ENCODE results near the gene TMEM229B. TPM values are rescaled to one million over a fixed set of nuclear protein-coding genes. Genes with fewer than 3 reads are reported as not detected.

The TMEM229B gene
- total RNA-seq, 1 donor from 2014 or later, result 0.26 TPM

GRCh38 chr14:67532606-67532997, 44.1 kb upstream of the TMEM229B start:
- FAIRE-seq, result no peak
- no peaks in the 10 kb centered on the region for H3K27me3 ChIP-seq (ENCODE audit: control insufficient read depth, insufficient read depth, low read length)
- DNase-seq (ENCODE audit: low read depth), result no peak
- no peak for TF ChIP-seq CTCF (IDR thresholded peaks at IDR 0.05; ENCODE audit: insufficient read depth, low read length, severe bottlenecking)
- no peaks in the 10 kb centered on the region for H3K36me3 ChIP-seq (ENCODE audit: control insufficient read depth, insufficient read depth, low read length)
- peak overlapping the region; percentile 57 for H3K4me3 ChIP-seq (ENCODE audit: low read depth, low read length)

GRCh38 chr14:67529947-67530935, 41.7 kb upstream of the TMEM229B start:
- no peak overlapping the region for H3K4me3 ChIP-seq (ENCODE audit: low read depth, low read length)
- FAIRE-seq, result no peak
- H3K36me3 ChIP-seq (ENCODE audit: control insufficient read depth, insufficient read depth, low read length), result no peaks in the 10 kb centered on the region
- no peak for DNase-seq (ENCODE audit: low read depth)
- no peak for TF ChIP-seq CTCF (IDR thresholded peaks at IDR 0.05; ENCODE audit: insufficient read depth, low read length, severe bottlenecking)
- no peaks in the 10 kb centered on the region for H3K27me3 ChIP-seq (ENCODE audit: control insufficient read depth, insufficient read depth, low read length)

- no peak for FAIRE-seq
- Histone ChIP-seq H3K27me3 (ENCODE audit: control insufficient read depth, insufficient read depth, low read length) (no peaks in the 10 kb centered on the region), H3K4me3 (ENCODE audit: low read depth, low read length) (no peak overlapping the region), H3K36me3 (ENCODE audit: control insufficient read depth, insufficient read depth, low read length) (no peaks in the 10 kb centered on the region)
- no peak for TF ChIP-seq CTCF (IDR thresholded peaks at IDR 0.05; ENCODE audit: insufficient read depth, low read length, severe bottlenecking)
- DNase-seq (ENCODE audit: low read depth), result no peak
Measured at GRCh38 chr14:67528276-67528675, 39.8 kb upstream of the TMEM229B start.

GRCh38 chr14:67527756-67528155, 39.2 kb upstream of the TMEM229B start:
- FAIRE-seq (no peak), DNase-seq (ENCODE audit: low read depth) (no peak)
- no peak for TF ChIP-seq CTCF (IDR thresholded peaks at IDR 0.05; ENCODE audit: insufficient read depth, low read length, severe bottlenecking)
- Histone ChIP-seq H3K27me3 (ENCODE audit: control insufficient read depth, insufficient read depth, low read length) (no peaks in the 10 kb centered on the region), H3K4me3 (ENCODE audit: low read depth, low read length) (no peak overlapping the region), H3K36me3 (ENCODE audit: control insufficient read depth, insufficient read depth, low read length) (no peaks in the 10 kb centered on the region)

- peak; percentile 63 for DNase-seq (ENCODE audit: low read depth)
- Histone ChIP-seq H3K27me3 (ENCODE audit: control insufficient read depth, insufficient read depth, low read length) (no peaks in the 10 kb centered on the region), H3K36me3 (ENCODE audit: control insufficient read depth, insufficient read depth, low read length) (no peaks in the 10 kb centered on the region), H3K4me3 (ENCODE audit: low read depth, low read length) (no peak overlapping the region)
- FAIRE-seq, result peak; percentile 72
- TF ChIP-seq CTCF (IDR thresholded peaks at IDR 0.05; ENCODE audit: insufficient read depth, low read length, severe bottlenecking), result peak; percentile 70
Measured at GRCh38 chr14:67526676-67527459, 38.3 kb upstream of the TMEM229B start.
